Measurements from ENCODE around the gene OBSL1. TPM values are rescaled to one million over a fixed set of nuclear protein-coding genes. Genes with fewer than 3 reads are reported as not detected.

The OBSL1 gene
- total RNA-seq, 1 donor from 2014 or later, result 66.2 TPM

- DNase-seq (ENCODE audit: low spot score), result peak; percentile 88
Observed at GRCh38 chr2:219551441-219552381, 19.6 kb downstream of the OBSL1 start.

- no peak for DNase-seq (ENCODE audit: low spot score)
Observed at GRCh38 chr2:219549619-219550018, 21.7 kb downstream of the OBSL1 start.

GRCh38 chr2:219548990-219549389 lies 22.3 kb downstream of the OBSL1 start:
- DNase-seq (ENCODE audit: low spot score), result no peak

- DNase-seq (ENCODE audit: low spot score), result no peak
Observed at GRCh38 chr2:219547621-219548020, 23.7 kb downstream of the OBSL1 start.

GRCh38 chr2:219545943-219546352 lies 25.4 kb downstream of the OBSL1 start:
- DNase-seq (ENCODE audit: low spot score), result no peak

GRCh38 chr2:219545295-219545942 lies 25.9 kb downstream of the OBSL1 start:
- no peak for DNase-seq (ENCODE audit: low spot score)

GRCh38 chr2:219544567-219544966 lies 26.8 kb downstream of the OBSL1 start:
- no peak for DNase-seq (ENCODE audit: low spot score)

- DNase-seq (ENCODE audit: low spot score), result peak; percentile 99
Observed at GRCh38 chr2:219543596-219544358, 27.6 kb downstream of the OBSL1 start, which contains the start of the genes CHPF and TMEM198. TSS of gene CHPF (minus strand) at chr2:219543809. CDS start at chr2:219543538, 271 bp downstream. TSS of gene TMEM198 (plus strand) at chr2:219544028. CDS start at chr2:219544728, 700 bp downstream.

- peak; percentile 34 for DNase-seq (ENCODE audit: low spot score)
Observed at GRCh38 chr2:219542931-219543595, 28.3 kb downstream of the OBSL1 start.

GRCh38 chr2:219541611-219542180 lies 29.6 kb downstream of the OBSL1 start:
- peak; percentile 64 for DNase-seq (ENCODE audit: low spot score)

- DNase-seq (ENCODE audit: low spot score), result no peak
Observed at GRCh38 chr2:219540784-219541504, 30.4 kb downstream of the OBSL1 start.

- DNase-seq (ENCODE audit: low spot score), result no peak
Observed at GRCh38 chr2:219539926-219540678, 31.2 kb downstream of the OBSL1 start.

- peak; percentile 12 for DNase-seq (ENCODE audit: low spot score)
Observed at GRCh38 chr2:219538956-219539788, 32.2 kb downstream of the OBSL1 start.

- DNase-seq (ENCODE audit: low spot score), result peak; percentile 70
Observed at GRCh38 chr2:219538504-219538951, 32.8 kb downstream of the OBSL1 start.

- peak; percentile 56 for DNase-seq (ENCODE audit: low spot score)
Observed at GRCh38 chr2:219537657-219538488, 33.5 kb downstream of the OBSL1 start.

GRCh38 chr2:219536967-219537366 lies 34.4 kb downstream of the OBSL1 start:
- DNase-seq (ENCODE audit: low spot score), result no peak

GRCh38 chr2:219536425-219536824 lies 34.9 kb downstream of the OBSL1 start:
- no peak for DNase-seq (ENCODE audit: low spot score)
